GOT3 (cell line): Measurements from ENCODE around the gene NFIB.

ENCODE experiments used
- DNase-seq: peaks from one replicate; lab custom pipeline; 2025; ENCODE audit warnings: mixed read lengths; lab: John Stamatoyannopoulos, UW

The NFIB gene

DNA sequence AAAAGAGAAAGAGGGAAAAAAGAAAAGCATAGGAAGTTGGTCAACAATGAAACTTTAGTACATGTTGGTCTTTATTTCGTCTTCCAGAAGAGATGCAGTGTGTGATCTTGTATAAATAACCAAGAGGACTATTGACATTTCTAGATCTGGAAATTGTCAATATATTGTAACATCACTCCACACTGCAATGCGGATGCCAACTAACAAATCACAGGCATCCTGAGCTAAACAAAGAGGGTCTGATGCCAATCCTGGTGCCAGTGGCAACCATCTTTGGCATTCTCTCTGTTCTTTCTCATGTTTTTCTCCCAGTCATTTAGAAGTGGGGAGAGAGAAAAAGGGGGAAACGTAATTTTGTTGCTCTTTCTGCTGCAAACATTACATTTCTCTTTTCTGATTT, 9.7 kb downstream of the NFIB start:
- DNase-seq: no peak

DNA sequence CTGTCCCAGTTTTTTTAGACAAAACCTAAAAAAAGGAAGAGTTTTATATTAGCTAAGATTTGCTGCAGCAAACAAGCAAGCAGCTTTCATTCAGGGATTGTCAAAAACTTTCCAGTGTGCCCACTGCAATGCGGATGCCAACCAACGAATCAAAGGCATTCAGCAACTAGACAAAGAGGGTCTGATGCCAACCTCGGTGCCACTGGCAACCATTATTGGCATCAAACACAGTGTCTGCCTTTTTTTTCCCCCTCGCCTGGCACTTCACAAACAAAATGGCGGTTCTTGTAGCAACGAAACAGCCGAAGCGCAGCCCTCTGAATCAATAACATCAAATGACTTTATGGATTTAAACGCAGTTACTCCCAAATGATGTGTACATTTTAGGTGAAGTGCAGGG, 10.4 kb downstream of the NFIB start:
- no peak for DNase-seq

DNA sequence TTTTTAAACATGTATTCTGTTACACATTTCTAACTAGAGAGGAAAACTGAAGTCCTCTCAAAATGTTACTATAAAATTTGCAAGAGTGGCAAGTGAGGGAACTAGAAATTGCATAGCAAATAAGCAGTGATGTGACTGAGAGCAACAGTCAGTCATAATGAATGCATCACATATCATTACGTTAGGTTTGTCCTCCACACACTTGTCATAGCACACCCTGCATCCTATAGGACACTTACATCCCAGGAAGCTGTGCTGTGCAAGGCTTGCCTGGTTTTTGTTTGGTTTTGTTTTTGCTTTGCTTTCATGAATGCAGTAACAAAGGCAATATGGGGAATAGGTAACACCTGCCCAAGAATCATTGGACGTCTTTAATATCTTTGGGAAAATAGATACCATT, 10.8 kb downstream of the NFIB start:
- DNase-seq: no peak

DNA sequence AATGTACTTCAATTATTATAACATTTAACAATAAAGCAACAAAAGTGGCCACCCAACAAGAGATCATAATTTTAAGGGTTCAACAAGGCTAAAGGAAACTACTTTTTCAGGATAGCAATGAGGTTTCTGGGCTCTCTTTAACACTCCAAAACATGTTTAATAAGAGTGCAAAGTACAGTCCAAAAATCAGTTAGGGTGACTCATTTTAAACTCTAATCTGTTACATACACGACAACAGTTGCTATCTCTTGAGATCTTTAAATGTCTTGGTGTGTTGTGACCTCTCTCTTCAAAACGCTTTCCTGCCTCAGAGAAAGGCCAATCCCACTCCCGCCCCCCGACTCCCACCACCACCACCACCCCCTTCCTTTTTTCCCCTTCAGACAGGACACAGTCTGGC, 11.5 kb downstream of the NFIB start:
- DNase-seq: no peak

DNA sequence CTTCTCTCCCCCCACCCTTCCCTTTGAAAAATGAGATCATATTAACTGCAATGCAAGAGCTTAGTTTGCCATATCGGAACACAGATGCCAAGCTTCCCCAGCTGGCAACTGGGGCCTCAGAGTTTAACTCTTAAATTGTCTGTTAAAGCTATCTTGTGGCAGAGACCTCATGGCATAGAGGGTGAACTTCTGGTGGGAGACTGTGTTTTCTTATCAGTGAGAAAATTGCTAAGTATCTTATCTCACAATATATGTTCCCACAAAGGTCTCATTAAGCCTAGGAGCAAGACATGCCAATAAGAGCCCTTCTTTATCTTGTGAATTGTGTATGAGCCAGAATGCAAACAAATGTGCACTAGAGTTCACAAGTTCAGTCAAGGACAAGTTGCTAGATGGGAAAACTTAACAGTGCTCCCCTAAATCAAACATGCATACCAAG, 12.3 kb downstream of the NFIB start:
- no peak for DNase-seq

DNA sequence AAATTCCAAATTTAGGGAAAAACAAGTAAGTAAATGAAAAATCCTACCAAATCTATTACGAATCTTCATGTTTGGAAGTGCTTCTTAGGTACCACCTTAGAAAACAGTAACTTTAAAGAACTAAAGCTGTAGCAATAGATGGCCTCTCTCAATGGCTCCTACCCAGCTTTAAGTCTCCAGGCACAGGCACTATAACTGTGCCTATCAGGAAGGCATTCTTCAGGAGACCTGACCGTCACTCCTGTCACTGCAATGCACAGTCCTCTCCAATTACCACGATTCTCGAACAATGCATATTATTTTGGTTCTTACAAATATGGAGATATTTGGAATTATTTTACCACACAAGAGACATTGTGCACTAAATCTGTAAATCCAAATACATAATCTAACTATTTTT, 12.9 kb downstream of the NFIB start:
- no peak for DNase-seq

DNA sequence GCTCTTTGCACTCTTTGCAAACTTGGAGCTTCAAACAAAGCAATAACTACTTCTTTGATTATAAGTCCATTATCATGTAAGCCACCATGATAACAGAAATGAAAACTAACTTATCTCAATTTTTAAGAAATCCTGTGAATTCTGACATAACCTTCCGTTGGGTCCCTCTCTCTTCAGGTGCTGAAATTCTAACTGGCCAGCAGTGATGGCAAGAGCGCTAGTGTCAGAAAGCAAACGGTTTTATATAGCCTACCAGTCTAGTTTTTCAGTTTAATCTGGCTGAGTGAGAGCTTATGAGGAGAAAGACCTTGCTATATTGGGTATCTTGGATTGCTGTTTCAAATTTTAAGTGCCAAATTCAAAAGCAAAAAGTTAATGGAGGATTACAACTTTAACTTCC, 13.4 kb downstream of the NFIB start:
- no peak for DNase-seq

DNA sequence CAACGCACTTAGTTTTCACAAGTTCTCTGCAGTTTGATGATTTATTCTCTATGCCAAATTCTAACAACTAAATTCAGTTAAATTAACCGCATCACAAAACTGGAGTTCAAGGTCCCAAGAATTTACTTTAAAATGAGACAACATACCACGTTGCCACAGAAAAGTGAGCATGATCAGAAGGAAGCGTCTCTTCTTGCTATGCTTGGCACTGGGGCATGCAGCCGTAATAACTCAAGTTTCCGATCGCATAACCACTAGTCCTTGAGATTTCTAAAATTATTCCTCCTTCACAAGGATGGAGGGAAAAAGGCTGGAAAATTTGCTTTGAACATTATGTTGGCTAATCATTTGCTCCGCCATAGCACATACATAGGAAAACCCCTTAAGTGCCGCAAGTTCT, 13.9 kb downstream of the NFIB start:
- DNase-seq: no peak

DNA sequence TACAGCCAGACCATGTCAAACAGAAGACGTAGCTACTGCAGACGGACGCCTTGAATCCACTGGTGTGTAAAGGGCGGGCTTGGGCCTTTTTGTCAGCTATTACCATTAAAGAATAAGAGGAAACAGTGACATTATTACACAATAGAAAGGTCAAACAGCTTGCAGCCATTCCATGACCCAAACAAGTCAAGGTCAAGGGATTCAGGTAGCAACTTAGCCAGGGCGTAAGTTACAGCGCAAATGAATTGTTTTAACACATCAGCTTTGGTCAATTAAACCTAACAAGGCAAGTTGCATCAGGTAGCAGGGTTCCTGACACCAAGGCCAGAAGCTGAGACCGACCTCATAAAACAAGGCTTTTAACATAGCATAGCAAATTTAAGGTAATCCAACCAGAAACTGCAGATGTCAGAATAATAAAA, 15.3 kb downstream of the NFIB start:
- no peak for DNase-seq

DNA sequence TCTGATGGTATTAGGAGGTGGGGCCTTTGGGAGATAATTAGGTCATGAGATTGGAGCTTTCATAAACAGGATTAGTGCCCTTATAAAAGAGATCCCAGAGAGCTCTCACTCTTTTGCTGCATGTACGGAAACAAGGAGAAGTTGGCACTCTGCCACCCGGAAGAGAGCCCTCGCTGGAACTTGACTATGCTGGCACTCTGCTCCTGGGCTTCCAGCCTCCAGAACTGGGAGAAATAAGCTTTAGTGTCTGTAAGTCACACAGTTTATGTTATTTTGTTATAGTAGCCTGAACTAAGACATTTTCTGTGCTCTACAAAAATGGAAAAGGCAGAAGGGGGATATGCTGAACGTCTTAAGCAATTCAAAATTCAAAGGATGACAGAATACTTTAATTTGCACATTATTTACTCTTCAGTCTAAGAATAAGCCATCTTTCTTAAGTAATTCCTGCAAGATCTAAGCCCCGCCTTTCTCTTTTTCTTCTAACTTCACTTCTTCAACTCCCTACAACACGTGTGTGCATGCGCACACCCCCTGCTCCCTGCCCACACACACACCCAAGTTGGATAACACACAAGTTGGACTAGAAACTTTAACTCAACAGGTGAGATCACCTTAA, 17.3 kb downstream of the NFIB start:
- no peak for DNase-seq

DNA sequence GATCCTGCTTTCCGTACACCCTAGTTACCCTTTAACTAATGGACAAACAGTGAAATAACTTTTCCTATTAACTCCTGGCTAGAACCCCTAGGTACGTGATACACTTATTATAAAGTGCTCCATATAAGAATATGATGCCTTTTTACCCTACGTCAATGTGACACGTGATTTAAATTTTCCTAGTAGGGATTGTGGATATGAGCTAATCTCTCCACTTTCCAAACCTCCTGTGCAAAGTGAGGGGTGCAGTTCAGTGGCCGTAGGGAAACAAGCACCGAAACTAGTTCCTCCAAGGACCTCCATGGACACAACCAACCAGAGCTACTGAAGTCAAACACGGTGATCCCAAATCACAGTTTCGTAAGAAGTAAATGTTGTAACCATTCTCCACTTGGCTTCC, 19.3 kb downstream of the NFIB start:
- DNase-seq: no peak

DNA sequence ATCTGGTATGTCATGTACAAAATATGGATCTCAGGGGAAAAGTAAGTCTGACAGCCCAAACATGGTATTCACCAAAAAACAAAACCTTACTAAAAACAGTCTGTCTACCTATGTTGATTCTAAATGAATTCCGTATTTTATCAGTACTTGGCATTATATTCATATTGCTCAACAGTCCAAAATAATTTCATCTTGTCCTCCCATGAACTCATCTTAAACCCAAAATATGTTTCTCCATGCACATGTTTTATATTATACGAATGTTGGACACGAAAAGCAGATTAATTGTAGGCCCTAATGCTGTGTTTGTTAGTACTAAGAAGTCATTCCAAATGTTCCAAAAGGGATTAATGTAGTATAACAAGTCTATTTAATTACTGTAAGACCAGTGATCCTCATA, 20.1 kb downstream of the NFIB start:
- no peak for DNase-seq

DNA sequence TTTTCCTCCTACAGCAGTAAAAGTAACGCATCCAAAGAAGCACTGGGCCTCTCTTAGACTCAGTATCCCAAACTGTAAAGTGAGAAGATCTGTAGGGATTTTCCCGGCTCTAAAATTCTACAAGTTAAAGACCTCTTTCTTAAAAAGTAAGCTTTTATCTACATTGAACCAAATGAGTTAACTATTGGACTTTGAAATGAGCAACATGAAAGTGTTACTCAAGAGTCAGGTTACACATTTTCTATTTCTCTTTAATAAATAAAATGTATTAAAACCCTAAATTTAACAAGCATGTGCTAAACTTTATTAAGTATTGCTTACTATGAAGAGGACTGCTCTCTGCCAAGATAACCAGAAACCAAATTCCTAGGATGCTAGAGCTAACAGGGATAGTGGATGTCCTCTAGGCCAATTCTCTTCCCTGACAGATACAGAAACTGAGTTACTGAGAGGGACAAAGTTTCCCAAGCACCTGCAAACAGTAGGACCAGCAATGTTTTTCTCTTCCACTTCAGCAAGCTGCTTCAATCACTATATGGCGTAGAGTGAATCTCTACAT, 21.7 kb downstream of the NFIB start:
- DNase-seq: no peak

DNA sequence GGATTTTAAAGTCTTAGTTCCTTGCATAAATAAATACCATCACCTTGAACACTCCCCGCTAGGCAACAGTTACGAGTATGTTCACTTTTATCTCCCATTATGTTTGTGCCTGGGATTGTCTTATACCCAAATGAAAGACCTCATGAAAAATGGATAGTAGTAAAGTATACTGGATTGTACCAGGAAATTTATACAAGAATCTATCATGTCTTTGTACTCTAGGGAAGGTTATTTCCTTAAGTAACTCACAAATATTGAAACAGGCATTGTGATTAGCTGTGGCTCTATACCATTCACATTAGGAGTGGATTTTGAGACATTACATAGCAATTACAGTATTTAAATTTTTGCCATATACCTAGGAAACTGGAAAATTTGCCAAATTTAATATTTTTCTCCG, 24.0 kb downstream of the NFIB start:
- no peak for DNase-seq

DNA sequence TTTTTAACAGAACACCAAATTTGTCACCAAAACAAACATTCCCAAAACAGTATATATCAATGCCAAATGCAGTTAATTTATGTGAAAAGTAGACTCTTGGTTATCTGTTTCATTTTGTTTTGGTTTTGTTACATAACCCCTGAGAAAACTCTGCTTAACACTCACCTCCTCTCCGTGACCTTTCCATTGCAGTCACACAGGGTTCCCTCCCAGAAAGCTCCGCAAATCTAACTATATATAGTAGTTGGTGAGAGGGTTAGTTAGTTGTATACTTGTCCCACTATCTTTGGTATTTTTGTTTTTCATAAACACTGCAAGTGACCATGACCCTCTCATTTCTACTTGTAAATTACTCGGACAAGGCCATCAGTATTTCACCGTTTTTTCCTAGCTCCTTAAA, 25.5 kb downstream of the NFIB start:
- no peak for DNase-seq

DNA sequence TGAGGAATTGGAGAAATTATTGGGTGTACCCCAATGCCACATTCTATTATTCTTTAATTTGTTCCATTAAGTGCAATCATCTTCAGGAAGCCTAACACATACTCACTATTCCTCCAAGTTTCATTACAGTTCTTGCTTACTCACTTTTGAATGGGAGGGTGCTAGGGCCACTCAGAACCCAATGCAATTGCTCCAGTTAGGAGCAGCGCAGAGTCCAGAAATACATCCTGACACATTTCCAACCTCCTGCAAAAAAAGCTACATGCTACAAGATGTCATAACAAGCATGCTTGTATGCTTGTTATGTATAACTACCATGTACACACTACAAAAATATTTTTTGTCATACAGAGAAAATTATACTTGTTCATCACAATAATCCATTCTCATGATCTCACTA, 27.8 kb downstream of the NFIB start:
- no peak for DNase-seq

DNA sequence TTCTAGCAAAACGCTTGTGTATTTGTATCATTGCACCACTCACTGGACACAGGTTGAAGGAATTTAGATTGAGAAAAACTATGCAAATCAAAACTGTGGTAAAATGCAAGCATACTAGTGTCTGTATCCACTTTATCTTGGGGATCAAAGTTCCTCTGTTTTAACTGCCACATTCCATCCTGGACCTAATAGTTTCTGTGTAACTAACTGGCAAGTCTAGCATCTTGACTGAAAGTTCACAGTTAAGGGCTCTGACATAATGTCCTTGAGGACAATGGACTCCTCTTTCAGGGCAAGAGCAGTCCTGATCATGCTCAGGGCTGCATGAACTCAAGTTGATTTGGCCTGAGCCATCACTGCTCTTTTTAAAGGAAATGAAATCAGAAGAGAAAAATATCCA, 30.7 kb downstream of the NFIB start:
- DNase-seq: no peak

DNA sequence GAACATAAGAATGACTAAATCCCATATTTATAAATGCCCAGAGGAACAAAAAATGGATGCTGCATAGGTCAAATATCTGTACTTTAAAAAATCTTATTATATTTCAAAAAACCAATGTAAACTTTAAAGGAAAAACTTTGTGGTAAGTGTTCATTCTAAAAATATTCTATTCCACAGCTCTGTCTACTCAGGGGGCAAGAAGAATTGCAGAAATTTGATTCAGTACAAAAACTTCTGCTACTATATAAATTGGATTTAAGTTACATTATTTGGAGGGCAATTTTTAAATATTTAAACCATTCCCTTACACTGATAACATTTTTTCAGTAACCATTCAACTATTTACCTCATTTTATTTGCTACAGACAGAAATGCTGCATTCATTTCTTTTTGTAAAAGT, 32.1 kb downstream of the NFIB start:
- DNase-seq: no peak

DNA sequence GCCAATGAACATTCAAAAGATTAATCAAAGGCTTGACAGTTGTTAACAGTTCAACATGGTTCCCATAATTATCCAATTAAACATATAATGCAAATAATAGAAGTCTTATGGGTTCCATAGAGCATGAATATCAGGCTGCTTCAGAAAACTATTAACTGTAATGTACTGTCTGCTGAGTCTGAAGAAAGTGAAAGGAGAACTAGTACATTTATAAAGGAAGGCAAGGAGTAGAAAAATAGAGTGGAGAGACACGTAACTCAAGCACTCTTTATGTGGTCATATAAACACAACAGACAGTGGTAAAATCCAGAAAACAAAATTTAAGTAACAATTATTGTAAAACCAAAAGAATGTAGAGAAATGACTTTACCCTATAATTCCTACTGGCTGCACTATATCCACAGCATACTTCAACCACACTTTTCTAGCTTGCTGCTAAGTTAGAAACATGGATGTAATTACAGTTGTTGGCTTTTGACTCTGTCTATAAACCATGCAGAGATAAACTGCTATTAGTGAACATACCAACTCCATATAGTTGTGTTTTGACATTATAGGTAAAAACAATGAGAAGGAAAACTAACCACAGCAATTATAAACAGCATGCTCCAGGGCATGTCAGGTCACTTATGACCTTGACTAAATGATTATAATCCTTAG, 32.7 kb downstream of the NFIB start:
- DNase-seq: no peak

DNA sequence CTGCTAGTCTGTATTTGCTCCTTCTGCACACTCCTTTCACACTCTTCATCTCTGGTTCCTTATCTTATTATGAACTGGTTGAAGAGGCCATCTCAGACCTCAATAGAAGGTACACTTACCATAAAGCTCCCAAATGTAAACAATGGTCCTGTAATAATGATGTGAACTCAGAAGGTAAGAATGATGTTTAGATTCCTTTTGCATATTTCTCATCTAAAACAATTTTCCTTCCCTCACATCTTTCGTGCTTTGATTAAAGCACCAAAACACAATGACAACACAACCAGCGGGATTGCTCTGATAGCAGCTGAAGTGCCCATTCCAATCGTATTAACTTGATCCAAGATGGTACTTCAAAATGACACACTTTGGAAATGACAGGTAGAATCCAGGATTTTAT, 34.3 kb downstream of the NFIB start:
- no peak for DNase-seq

DNA sequence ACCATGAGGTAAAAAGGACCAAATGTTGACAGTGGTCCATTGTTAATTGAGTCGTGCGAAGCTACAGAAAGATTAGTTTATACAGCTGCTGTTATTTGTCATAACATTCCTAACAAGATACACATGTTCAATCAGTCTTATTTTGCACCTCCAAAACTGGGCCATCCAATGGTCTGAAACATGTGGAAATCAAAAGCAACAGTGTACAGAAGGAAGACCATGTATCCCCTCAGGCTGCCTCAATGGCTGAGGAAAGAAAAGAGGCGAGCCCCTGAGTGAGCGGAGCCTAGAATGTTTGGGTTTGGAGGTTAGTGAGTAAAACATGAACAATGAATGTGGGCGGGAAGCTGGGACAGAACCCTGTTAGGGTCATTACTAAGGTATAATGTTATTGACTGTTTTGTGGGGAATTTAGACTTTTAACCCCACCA, 35.6 kb downstream of the NFIB start:
- DNase-seq: no peak

DNA sequence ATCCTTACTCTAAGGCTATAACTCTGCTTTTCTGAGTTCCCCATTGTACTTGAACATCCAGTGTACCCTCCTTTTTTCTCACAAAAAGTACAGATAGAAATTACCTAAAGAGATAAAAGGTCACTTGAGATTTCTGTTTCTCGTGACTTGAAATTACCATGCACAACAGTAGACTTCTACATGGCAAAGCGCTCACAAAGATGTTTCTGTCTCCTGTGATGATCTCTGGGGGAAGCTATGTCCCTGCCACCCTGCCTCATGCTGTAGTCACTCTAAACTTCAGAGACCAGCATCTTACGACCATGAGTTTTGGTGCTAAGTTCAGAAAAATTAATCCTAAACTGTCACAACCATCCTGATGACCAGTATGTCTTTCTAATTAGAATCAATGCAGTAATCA, 36.2 kb downstream of the NFIB start:
- DNase-seq: no peak

DNA sequence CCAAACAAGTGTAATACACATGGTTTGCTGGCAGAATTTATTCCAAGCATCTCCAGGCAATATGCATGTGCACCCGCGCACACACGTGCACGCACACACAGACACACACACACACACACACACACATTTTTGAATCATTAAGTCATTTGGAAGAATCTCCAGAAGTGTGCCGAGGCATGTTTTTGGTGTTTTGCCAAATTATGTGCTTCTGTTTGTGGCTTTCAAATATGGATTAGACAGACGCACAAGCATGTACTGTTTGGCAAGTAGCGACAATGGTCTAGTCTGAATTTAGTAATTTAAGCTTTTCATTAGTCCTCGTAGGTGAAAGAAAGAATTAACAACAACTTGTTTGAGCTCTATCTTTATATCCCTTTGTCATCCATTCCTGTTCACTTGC, 36.7 kb downstream of the NFIB start:
- DNase-seq: no peak

DNA sequence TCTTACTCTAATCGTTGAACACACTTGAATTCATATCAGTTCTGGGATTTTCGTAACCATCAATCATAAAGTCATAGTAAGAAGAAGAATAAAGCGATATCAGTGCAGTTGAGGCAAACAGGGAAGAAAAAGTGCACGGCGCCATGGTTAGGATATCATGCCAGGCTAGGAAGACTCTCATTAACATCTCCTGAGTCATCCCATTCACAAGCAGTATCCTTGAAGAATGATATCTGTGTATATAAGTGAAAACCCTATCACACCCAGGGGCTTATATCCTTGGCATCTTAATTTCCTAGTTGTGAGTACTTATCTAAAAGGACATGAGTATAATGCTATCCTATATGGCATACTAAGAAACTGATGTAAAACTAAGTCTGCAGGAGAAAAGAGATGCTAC, 38.6 kb downstream of the NFIB start:
- no peak for DNase-seq
